ENCODE results near the gene SLC6A13. TPM values are rescaled to one million over a fixed set of nuclear protein-coding genes. Genes with fewer than 3 reads are reported as not detected.

SLC6A13 gene
- total and polyA plus RNA-seq, 2 donors (not counting 3 experiments of a cell fraction or from before 2014, with no cell fraction given), result 0.14 TPM; not detected in 1

DNA sequence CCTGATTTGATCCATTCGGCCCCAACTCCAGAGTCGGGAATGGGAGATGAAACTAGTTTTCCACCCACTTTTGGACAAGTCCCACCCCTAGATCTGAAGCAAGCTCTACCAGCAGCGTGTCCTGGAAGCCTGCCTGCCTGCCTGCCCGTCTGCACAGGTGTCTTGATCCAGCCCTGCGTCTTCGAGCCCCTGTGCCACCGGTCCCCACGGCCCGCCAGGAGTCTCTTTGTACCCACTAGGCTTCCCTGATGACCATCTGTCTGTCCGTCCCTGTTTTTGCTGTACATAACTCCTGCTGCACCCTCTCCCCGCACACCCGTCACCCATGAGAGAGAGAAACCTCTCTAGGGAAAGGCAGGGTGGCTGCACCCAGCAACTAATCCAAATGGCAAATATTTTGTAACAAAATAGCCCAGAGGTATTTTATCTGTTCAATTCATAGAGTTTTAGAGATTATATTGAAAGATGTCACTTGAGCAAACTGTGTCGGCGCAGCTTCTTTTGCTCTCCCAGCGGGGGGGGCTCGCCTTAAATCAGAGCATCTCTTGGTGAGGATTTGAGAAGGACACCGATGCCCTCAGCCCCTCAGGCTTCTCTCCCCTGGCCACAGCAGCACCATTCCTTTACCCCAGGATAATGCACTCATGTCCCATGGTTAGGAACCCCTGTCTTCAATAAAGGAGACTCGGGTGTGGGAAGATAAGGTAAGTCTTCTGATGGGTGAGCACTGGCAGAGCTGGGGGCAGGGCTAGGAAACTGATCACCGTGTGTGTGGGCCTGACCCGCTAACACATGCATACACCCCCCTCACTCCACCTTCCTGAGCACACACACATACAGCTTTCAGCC, 84.4 kb downstream of the SLC6A13 start:
- H3K79me2 ChIP-seq (ENCODE audit: control insufficient read depth, insufficient read depth, low read length), result no peaks in the 10 kb centered on the region
- FAIRE-seq, result no peak
- no peak overlapping the region for H3K4me3 ChIP-seq (replicated peaks in 1 of 3; ENCODE audit: insufficient read depth in 1 of 3, low read depth in 1 of 3, low read length in 3 of 3)
- intact Hi-C loops (cut with micrococcal nuclease) (no loop called here), dilution Hi-C loops (cut with MboI; ENCODE audit: extremely low pct_ligation_motif_present, low sequenced_read_pairs) (no loop called here)
- POLR2A ChIA-PET, result no interaction called here
- H3K9ac ChIP-seq (replicated peaks; ENCODE audit: extremely low read depth, insufficient read depth, low read length), result no peak overlapping the region
- no peak overlapping the region for H2AFZ ChIP-seq (ENCODE audit: low read depth, low read length)
- no peaks in the 10 kb centered on the region for H3K27me3 ChIP-seq (ENCODE audit: control insufficient read depth in 2 of 2, insufficient read depth in 2 of 2, low read length in 2 of 2)
- H3K9me1 ChIP-seq (replicated peaks; ENCODE audit: control insufficient read depth, extremely low read depth, insufficient read depth, low read length), result no peaks in the 10 kb centered on the region
- no peak for TF ChIP-seq GATA2 (IDR thresholded peaks at IDR 0.05; ENCODE audit: insufficient read depth, insufficient read length, low read depth, low read length)
- TF ChIP-seq POLR2A (IDR thresholded peaks at IDR 0.05; ENCODE audit: low read depth, low read length), result no peak
- TF ChIP-seq FOS (IDR thresholded peaks at IDR 0.05; ENCODE audit: borderline replicate concordance, insufficient read depth, low read length), result no peak
- BruUV-seq (replicated peaks), result no TSS peak
- H3K9me3 ChIP-seq (replicated peaks; ENCODE audit: control insufficient read depth, insufficient read depth, low read length), result no peaks in the 10 kb centered on the region
- H3K27ac ChIP-seq (ENCODE audit: insufficient read depth, low read depth, low read length), result no peak overlapping the region
- CTCF ChIA-PET, result interaction anchor here (1.7 kb wide), 1 partner anchor 11 kb away, joined by 7 read pairs; no protein-coding TSS in a partner anchor
- H3K36me3 ChIP-seq (ENCODE audit: control insufficient read depth in 2 of 2, extremely low read depth in 1 of 2, insufficient read depth in 2 of 2, low read length in 2 of 2), result no peaks in the 10 kb centered on the region
- H3K4me1 ChIP-seq (ENCODE audit: control insufficient read depth, extremely low read depth, insufficient read depth, low read length), result no peaks in the 10 kb centered on the region
- H3K4me2 ChIP-seq (ENCODE audit: insufficient read depth, low read length), result no peak overlapping the region
- no peak for DNase-seq (ENCODE audit: low read depth, low spot score)
- no peaks in the 10 kb centered on the region for H4K20me1 ChIP-seq (replicated peaks; ENCODE audit: control insufficient read depth, extremely low read depth, insufficient read depth, low read length)

DNA sequence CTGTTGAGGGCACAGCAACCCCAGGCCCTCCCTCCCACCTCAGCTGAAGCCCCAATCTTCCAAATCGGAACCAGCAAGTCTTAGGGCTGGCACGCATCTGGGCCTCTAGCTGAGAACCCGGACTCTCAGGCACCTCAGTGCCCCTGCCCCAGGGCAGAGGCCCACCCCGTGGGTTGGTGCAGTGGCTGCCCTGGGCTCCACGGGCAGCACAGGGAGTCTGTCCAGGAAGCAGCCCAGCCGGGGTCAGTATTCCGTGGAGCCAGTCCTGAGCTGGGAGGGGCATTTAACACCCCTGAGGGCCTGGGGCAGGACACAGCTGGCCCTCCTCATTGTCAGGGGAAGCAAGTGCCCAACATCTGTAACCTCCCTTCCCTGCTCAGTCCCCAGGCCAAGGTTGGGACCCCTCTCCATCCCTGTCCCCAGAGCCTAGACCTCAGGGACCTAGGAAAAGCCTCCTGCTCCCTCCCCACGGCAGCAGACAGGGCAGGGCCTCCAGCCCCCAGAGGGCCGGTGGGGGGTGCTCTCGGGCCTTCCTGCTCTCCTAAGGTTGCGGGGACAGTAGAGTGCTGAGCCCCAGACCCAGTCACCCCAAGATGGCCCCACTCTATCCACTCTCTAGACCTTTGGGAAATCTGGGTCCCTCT, 85.2 kb downstream of the SLC6A13 start:
- FAIRE-seq (no peak), DNase-seq (ENCODE audit: low read depth, low spot score) (no peak)
- Histone ChIP-seq H3K9me1 (replicated peaks; ENCODE audit: control insufficient read depth, extremely low read depth, insufficient read depth, low read length) (no peaks in the 10 kb centered on the region), H3K9me3 (replicated peaks; ENCODE audit: control insufficient read depth, insufficient read depth, low read length) (no peaks in the 10 kb centered on the region), H3K27ac (ENCODE audit: insufficient read depth, low read depth, low read length) (no peak overlapping the region), H3K9ac (replicated peaks; ENCODE audit: extremely low read depth, insufficient read depth, low read length) (no peak overlapping the region), H2AFZ (ENCODE audit: low read depth, low read length) (no peak overlapping the region), H3K4me1 (ENCODE audit: control insufficient read depth, extremely low read depth, insufficient read depth, low read length) (no peaks in the 10 kb centered on the region), H4K20me1 (replicated peaks; ENCODE audit: control insufficient read depth, extremely low read depth, insufficient read depth, low read length) (no peaks in the 10 kb centered on the region), H3K79me2 (ENCODE audit: control insufficient read depth, insufficient read depth, low read length) (no peaks in the 10 kb centered on the region), H3K4me2 (ENCODE audit: insufficient read depth, low read length) (no peak overlapping the region), H3K4me3 (replicated peaks in 1 of 3; ENCODE audit: insufficient read depth in 1 of 3, low read depth in 1 of 3, low read length in 3 of 3) (no peak overlapping the region), H3K27me3 (ENCODE audit: control insufficient read depth in 2 of 2, insufficient read depth in 2 of 2, low read length in 2 of 2) (peaks cover 0 to under 1% of the 10 kb centered on the region in 2 experiments), H3K36me3 (ENCODE audit: control insufficient read depth in 2 of 2, extremely low read depth in 1 of 2, insufficient read depth in 2 of 2, low read length in 2 of 2) (no peaks in the 10 kb centered on the region)
- dilution Hi-C loops (cut with MboI; ENCODE audit: extremely low pct_ligation_motif_present, low sequenced_read_pairs) (no loop called here), intact Hi-C loops (cut with micrococcal nuclease) (no loop called here)
- TF ChIP-seq EZH2 (IDR thresholded peaks at IDR 0.05; ENCODE audit: borderline replicate concordance, low read depth, low read length, severe bottlenecking) (no peak), POLR2A (IDR thresholded peaks at IDR 0.05; ENCODE audit: low read depth, low read length) (no peak), JUN (IDR thresholded peaks at IDR 0.05; ENCODE audit: borderline replicate concordance, insufficient read depth, insufficient read length, low read depth) (no peak), POLR2AphosphoS5 (IDR thresholded peaks at IDR 0.05; ENCODE audit: insufficient read depth, low read depth, low read length) (no peak), MYC (IDR thresholded peaks at IDR 0.05; ENCODE audit: low read depth, low read length) (no peak), GATA2 (IDR thresholded peaks at IDR 0.05; ENCODE audit: insufficient read depth, insufficient read length, low read depth, low read length) (no peak), FOS (IDR thresholded peaks at IDR 0.05; ENCODE audit: borderline replicate concordance, insufficient read depth, low read length) (no peak), CTCF (IDR thresholded peaks at IDR 0.05; ENCODE audit: extremely low read depth in 1 of 2, insufficient read depth in 1 of 2, low read depth in 1 of 2, low read length in 2 of 2) (no peak)
- TF ChIP-seq, protein P1, sequence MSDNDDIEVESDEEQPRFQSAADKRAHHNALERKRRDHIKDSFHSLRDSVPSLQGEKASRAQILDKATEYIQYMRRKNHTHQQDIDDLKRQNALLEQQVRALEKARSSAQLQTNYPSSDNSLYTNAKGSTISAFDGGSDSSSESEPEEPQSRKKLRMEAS (IDR thresholded peaks at IDR 0.05; ENCODE audit: insufficient read depth, insufficient read length), result no peak
- ChIA-PET CTCF (no interaction called here), POLR2A (no interaction called here)
- BruUV-seq (replicated peaks), result no TSS peak

Measured in endothelial cell of umbilical vein (primary cell).